T-cell (primary cell): ENCODE data around the gene ZCCHC8. TPM values are rescaled to one million over a fixed set of nuclear protein-coding genes. Genes with fewer than 3 reads are reported as not detected.

ENCODE experiments used
- ATAC-seq, 4 experiments: fragments of 200-7000 bp in 3 of 4; fragments of 150-1000 bp in 1 of 4; cut with Tn5 transposase; replicated peaks in 1 of 4; 1 replicate in 3 of 4; 2 replicates in 1 of 4; pipeline ENCODE4 v1.10.0; 2021; ENCODE audit warnings: moderate library complexity in 3 of 4, mild to moderate bottlenecking in 2 of 4, moderate number of reproducible peaks in 1 of 4
- CTCF ChIA-PET, 2 donors: fragments of 300-600 bp; sonication (Branson Sonifier 250); formaldehyde crosslinking; loops; one replicate each; lab custom pipeline; 2022; ENCODE audit warnings: antibody characterized with exemption in 2 of 2; lab: Charles Lee
- POLR2A ChIA-PET, 2 donors: fragments of 300-600 bp; sonication (Branson Sonifier 250); formaldehyde crosslinking; loops; one replicate each; lab custom pipeline; 2022; ENCODE audit warnings: antibody characterized with exemption in 2 of 2; lab: Charles Lee
- DNase-seq, 35 experiments: peaks; one replicate each; pipeline versions ENCODE4 v3.0.0 to v3.0.0-alpha.2; 2013 to 2023
- H3K27ac ChIP-seq: one replicate; pipeline ENCODE4 v1.5.1; 2013; ENCODE audit warnings: low read length
- H3K27me3 ChIP-seq, 2 experiments: replicated peaks in 1 of 2; 1 replicate in 1 of 2; 2 replicates in 1 of 2; pipeline versions ENCODE4 v1.6.1 to v1.7.0; 2013; ENCODE audit warnings: low read length in 1 of 2, mixed read lengths in 1 of 2; ENCODE audit not compliant: control insufficient read depth in 2 of 2, insufficient read depth in 2 of 2; ENCODE audit errors: extremely low read depth in 1 of 2
- H3K36me3 ChIP-seq, 2 donors: 1 replicate in 1 of 2; 2 replicates in 1 of 2; pipeline versions ENCODE4 v1.6.1 to v1.7.0; 2013; ENCODE audit warnings: low read length in 1 of 2; ENCODE audit not compliant: control insufficient read depth in 2 of 2, insufficient read depth in 1 of 2; ENCODE audit errors: extremely low read depth in 1 of 2
- H3K4me1 ChIP-seq, 2 experiments: 1 replicate in 1 of 2; 2 replicates in 1 of 2; pipeline versions ENCODE4 v1.6.1 to v1.7.0; 2013; ENCODE audit warnings: low read length in 2 of 2, mixed read lengths in 1 of 2; ENCODE audit not compliant: insufficient read depth in 2 of 2, control insufficient read depth in 1 of 2; ENCODE audit errors: extremely low read depth in 1 of 2
- H3K4me3 ChIP-seq, 2 donors: 1 replicate in 1 of 2; 2 replicates in 1 of 2; pipeline versions ENCODE4 v1.5.1 to v1.7.0; 2013; ENCODE audit warnings: mild to moderate bottlenecking in 2 of 2, low read length in 1 of 2, moderate library complexity in 1 of 2; ENCODE audit not compliant: control insufficient read depth in 1 of 2; ENCODE audit errors: extremely low read depth in 1 of 2
- H3K9me3 ChIP-seq: 2 replicates; pipeline ENCODE4 v1.7.0; 2013
- H3K27ac Mint-ChIP-seq, 2 donors: one replicate each; pipeline ENCODE4 v1.8.0; 2020 to 2021; ENCODE audit warnings: mild to moderate bottlenecking in 2 of 2, mixed read lengths in 2 of 2
- H3K27me3 Mint-ChIP-seq, 2 donors: one replicate each; pipeline ENCODE4 v1.8.0; 2021 to 2022; ENCODE audit warnings: mixed read lengths in 2 of 2
- H3K36me3 Mint-ChIP-seq: one replicate; pipeline ENCODE4 v1.8.0; 2021; ENCODE audit warnings: mixed read lengths
- H3K4me1 Mint-ChIP-seq, 3 donors: one replicate each; pipeline ENCODE4 v1.8.0; 2020 to 2022; ENCODE audit warnings: mixed read lengths in 3 of 3, mild to moderate bottlenecking in 1 of 3
- H3K4me3 Mint-ChIP-seq, 3 donors: one replicate each; pipeline ENCODE4 v1.8.0; 2020 to 2022; ENCODE audit warnings: mild to moderate bottlenecking in 3 of 3, mixed read lengths in 3 of 3, moderate library complexity in 3 of 3
- H3K9me3 Mint-ChIP-seq, 3 donors: one replicate each; pipeline ENCODE4 v1.8.0; 2020 to 2022; ENCODE audit warnings: mixed read lengths in 3 of 3
- WGBS: methylation state at CpG from one replicate; pipeline ENCODE4 v1.1.5; 2013; ENCODE audit warnings: missing lambda C conversion rate; ENCODE audit not compliant: insufficient coverage; 5-methylcytosine and 5-hydroxymethylcytosine counted together
- total RNA-seq, 35 experiments: library from RNA in 6 of 35; stranded (reverse) in 6 of 35; fragments of 120-200 nt in 1 of 35; gene quantifications; one replicate each; pipeline versions ENCODE4 v1.2.1 to v1.2.4 and lab custom pipeline; 2013 to 2026

The ZCCHC8 gene
- total RNA-seq, 5 donors from 2014 or later (not counting 1 experiment from before 2014, with no cell fraction given): 41.9 to 49.5 (median 45.3) TPM

- Mint-ChIP-seq H3K27ac (peak overlapping the region; percentile 69 to 87), H3K9me3 (no peaks in the 10 kb centered on the region), H3K27me3 (no peaks in the 10 kb centered on the region), H3K4me3 (peak overlapping the region in 2 of 3 donors; percentile 85 to 87), H3K4me1 (peaks cover 46 to 54% (median 52%) of the 10 kb centered on the region in 3 donors), H3K36me3 (peaks cover 46% of the 10 kb centered on the region)
- Histone ChIP-seq H3K27me3 (no peaks in the 10 kb centered on the region), H3K4me1 (peaks cover 17 to 34% of the 10 kb centered on the region in 2 experiments), H3K27ac (no peak overlapping the region), H3K36me3 (peaks cover 9 to 42% of the 10 kb centered on the region in 2 donors), H3K9me3 (no peaks in the 10 kb centered on the region), H3K4me3 (peak overlapping the region in 1 of 2 donors; percentile 26)
- DNase-seq (no peak), ATAC-seq (no peak)
- 38% methylated on average over 3 of the region's 8 CpGs for WGBS
- CTCF ChIA-PET: no interaction called here
- POLR2A ChIA-PET: interaction anchor here (1.0 to 1.5 kb wide), 4 partner anchors 11 to 23 kb away, joined by 3 to 8 read pairs (median 8); partner anchors contain the start of gene ZCCHC8 (in 1 of the 2)
Observed at GRCh38 chr12:122523846-122524718, 23.4 kb upstream of the ZCCHC8 start.

GRCh38 chr12:122523280-122523679 is 22.5 kb upstream of the ZCCHC8 start:
- ATAC-seq: no peak
- ChIA-PET POLR2A (interaction anchor here in 1 of 2 donors (0.7 to 1.4 kb wide), 2 partner anchors 10 to 1067 kb away, joined by 4 to 7 read pairs; no protein-coding TSS in a partner anchor), CTCF (no interaction called here)
- peak overlapping the region; percentile 15 to 45 for H3K27ac Mint-ChIP-seq
- H3K4me3 ChIP-seq: no peak overlapping the region
- no peak overlapping the region for H3K27ac ChIP-seq
- H3K4me1 ChIP-seq: peaks cover 17 to 34% of the 10 kb centered on the region in 2 experiments
- no peaks in the 10 kb centered on the region for H3K9me3 ChIP-seq
- H3K9me3 Mint-ChIP-seq: no peaks in the 10 kb centered on the region
- H3K4me1 Mint-ChIP-seq: peaks cover 46 to 61% (median 57%) of the 10 kb centered on the region in 3 donors
- no CpG with 5 or more reads among the region's 8 CpGs for whole genome bisulfite sequencing
- H3K36me3 ChIP-seq: peaks cover 9 to 50% of the 10 kb centered on the region in 2 donors
- H3K36me3 Mint-ChIP-seq: peaks cover 53% of the 10 kb centered on the region
- no peak for DNase-seq
- no peaks in the 10 kb centered on the region for H3K27me3 Mint-ChIP-seq
- H3K4me3 Mint-ChIP-seq: peak overlapping the region in 2 of 3 donors; percentile 85 to 87
- H3K27me3 ChIP-seq: no peaks in the 10 kb centered on the region

GRCh38 chr12:122520676-122521075 is 19.9 kb upstream of the ZCCHC8 start:
- peaks cover 54 to 69% (median 67%) of the 10 kb centered on the region in 3 donors for H3K4me1 Mint-ChIP-seq
- DNase-seq (no peak), ATAC-seq (no peak)
- H3K4me3 Mint-ChIP-seq: no peak overlapping the region
- Histone ChIP-seq H3K4me1 (peaks cover 15 to 26% of the 10 kb centered on the region in 2 experiments), H3K9me3 (no peaks in the 10 kb centered on the region), H3K36me3 (peaks cover 22 to 73% of the 10 kb centered on the region in 2 donors), H3K4me3 (no peak overlapping the region), H3K27me3 (no peaks in the 10 kb centered on the region), H3K27ac (no peak overlapping the region)
- ChIA-PET POLR2A (interaction anchor here (0.7 to 1.7 kb wide), 5 partner anchors 10 to 31 kb away, joined by 3 to 10 read pairs (median 4); no protein-coding TSS in a partner anchor), CTCF (interaction anchor here in 1 of 2 donors (0.6 to 1.0 kb wide), 2 partner anchors 20 to 51 kb away, joined by 3 read pairs; partner anchors contain the start of gene ZCCHC8)
- peaks cover 71% of the 10 kb centered on the region for H3K36me3 Mint-ChIP-seq
- 100% methylated on average over 1 of the region's 4 CpGs for WGBS
- H3K9me3 Mint-ChIP-seq: no peaks in the 10 kb centered on the region
- peak overlapping the region in 1 of 2 donors; percentile 55 for H3K27ac Mint-ChIP-seq
- H3K27me3 Mint-ChIP-seq: no peaks in the 10 kb centered on the region

- DNase-seq (no peak), ATAC-seq (peak in 1 of 4 experiments; percentile 11)
- no peak overlapping the region for H3K4me3 Mint-ChIP-seq
- ChIA-PET CTCF (no interaction called here), POLR2A (interaction anchor here (0.5 to 1.7 kb wide), 8 partner anchors 9 to 85 kb away, joined by 3 to 10 read pairs (median 4); partner anchors contain the start of gene ZCCHC8 (in 1 of the 2))
- no peak overlapping the region for H3K4me3 ChIP-seq
- no CpG with 5 or more reads among the region's 1 CpG for WGBS
- H3K9me3 Mint-ChIP-seq: no peaks in the 10 kb centered on the region
- H3K27ac ChIP-seq: no peak overlapping the region
- peaks cover 70% of the 10 kb centered on the region for H3K36me3 Mint-ChIP-seq
- no peaks in the 10 kb centered on the region for H3K27me3 Mint-ChIP-seq
- H3K4me1 ChIP-seq: peaks cover 9 to 19% of the 10 kb centered on the region in 2 experiments
- no peaks in the 10 kb centered on the region for H3K27me3 ChIP-seq
- no peaks in the 10 kb centered on the region for H3K9me3 ChIP-seq
- H3K27ac Mint-ChIP-seq: no peak overlapping the region
- peaks cover 22 to 79% of the 10 kb centered on the region in 2 donors for H3K36me3 ChIP-seq
- peaks cover 46 to 64% (median 64%) of the 10 kb centered on the region in 3 donors for H3K4me1 Mint-ChIP-seq
Observed at GRCh38 chr12:122519418-122519817, 18.7 kb upstream of the ZCCHC8 start.

GRCh38 chr12:122518908-122519307 is 18.2 kb upstream of the ZCCHC8 start:
- POLR2A ChIA-PET: interaction anchor here (0.5 to 1.3 kb wide), 5 partner anchors 10 to 84 kb away, joined by 3 to 7 read pairs (median 3); partner anchors contain the start of gene ZCCHC8 (in 1 of the 2)
- no CpG with 5 or more reads among the region's 1 CpG for WGBS

GRCh38 chr12:122517877-122518276 is 17.1 kb upstream of the ZCCHC8 start:
- ChIA-PET CTCF (no interaction called here), POLR2A (interaction anchor here (0.6 to 1.3 kb wide), 7 partner anchors 10 to 34 kb away, joined by 3 to 4 read pairs (median 3); no protein-coding TSS in a partner anchor)
- 88% methylated on average over 4 of the region's 5 CpGs for WGBS
- H3K4me1 Mint-ChIP-seq: peaks cover 30 to 49% (median 48%) of the 10 kb centered on the region in 3 donors
- Histone ChIP-seq H3K4me3 (no peak overlapping the region), H3K27ac (no peak overlapping the region), H3K4me1 (peaks cover 4% of the 10 kb centered on the region in 2 experiments), H3K9me3 (no peaks in the 10 kb centered on the region), H3K27me3 (no peaks in the 10 kb centered on the region), H3K36me3 (peaks cover 26 to 82% of the 10 kb centered on the region in 2 donors)
- H3K9me3 Mint-ChIP-seq: no peaks in the 10 kb centered on the region
- ATAC-seq: no peak
- no peak overlapping the region for H3K4me3 Mint-ChIP-seq
- no peaks in the 10 kb centered on the region for H3K27me3 Mint-ChIP-seq
- DNase-seq: no peak
- peaks cover 58% of the 10 kb centered on the region for H3K36me3 Mint-ChIP-seq
- H3K27ac Mint-ChIP-seq: no peak overlapping the region

More at GRCh38 chr12:122518908-122519307, 18.2 kb upstream of the ZCCHC8 start:
- DNase-seq (no peak), ATAC-seq (no peak)
- no peak overlapping the region for H3K4me3 Mint-ChIP-seq
- H3K4me3 ChIP-seq: no peak overlapping the region
- H3K4me1 Mint-ChIP-seq: peaks cover 41 to 59% (median 59%) of the 10 kb centered on the region in 3 donors
- no peaks in the 10 kb centered on the region for H3K27me3 Mint-ChIP-seq
- no peaks in the 10 kb centered on the region for H3K9me3 Mint-ChIP-seq
- H3K9me3 ChIP-seq: no peaks in the 10 kb centered on the region
- CTCF ChIA-PET: no interaction called here
- H3K27ac Mint-ChIP-seq: peak overlapping the region; percentile 48 to 54
- no peak overlapping the region for H3K27ac ChIP-seq
- peaks cover 9 to 14% of the 10 kb centered on the region in 2 experiments for H3K4me1 ChIP-seq
- peaks cover 65% of the 10 kb centered on the region for H3K36me3 Mint-ChIP-seq
- H3K36me3 ChIP-seq: peaks cover 22 to 78% of the 10 kb centered on the region in 2 donors
- no peaks in the 10 kb centered on the region for H3K27me3 ChIP-seq
